ENCODE results near the gene GIMAP7.

GRCh38 chr7:150556521-150557138 lies 42.0 kb downstream of the GIMAP7 start:
- no peak for TF ChIP-seq BHLHE40 (IDR thresholded peaks at IDR 0.05; ENCODE audit: borderline replicate concordance)
- no peak for TF ChIP-seq TARDBP (IDR thresholded peaks at IDR 0.05)
- no peak for TF ChIP-seq PKNOX1 (IDR thresholded peaks at IDR 0.05)
- no peak for TF ChIP-seq SP1 (IDR thresholded peaks at IDR 0.05)
- TF ChIP-seq FOXM1 (IDR thresholded peaks at IDR 0.05; ENCODE audit: borderline replicate concordance) = no peak
- no peak for TF ChIP-seq FOXK2 (IDR thresholded peaks at IDR 0.05)
- no peak for TF ChIP-seq L3MBTL2 (conservative IDR thresholded peaks at IDR 0.05)
- TF ChIP-seq CTBP1 (IDR thresholded peaks at IDR 0.05; ENCODE audit: borderline replicate concordance) = no peak
- TF ChIP-seq ZNF384 (IDR thresholded peaks at IDR 0.05) = no peak
- no peak for TF ChIP-seq HDGF (IDR thresholded peaks at IDR 0.05; ENCODE audit: borderline replicate concordance)
- TF ChIP-seq ELF4 (IDR thresholded peaks at IDR 0.05) = no peak

All from HEK293T (cell line).